Glomerular visceral epithelial cell (primary cell): Measurements from ENCODE around the gene XYLT1.

Experiments
- DNase-seq: peaks from one replicate; pipeline ENCODE4 v3.0.0-alpha.2; 2016; ENCODE audit errors: extremely low spot score

Gene XYLT1

DNA sequence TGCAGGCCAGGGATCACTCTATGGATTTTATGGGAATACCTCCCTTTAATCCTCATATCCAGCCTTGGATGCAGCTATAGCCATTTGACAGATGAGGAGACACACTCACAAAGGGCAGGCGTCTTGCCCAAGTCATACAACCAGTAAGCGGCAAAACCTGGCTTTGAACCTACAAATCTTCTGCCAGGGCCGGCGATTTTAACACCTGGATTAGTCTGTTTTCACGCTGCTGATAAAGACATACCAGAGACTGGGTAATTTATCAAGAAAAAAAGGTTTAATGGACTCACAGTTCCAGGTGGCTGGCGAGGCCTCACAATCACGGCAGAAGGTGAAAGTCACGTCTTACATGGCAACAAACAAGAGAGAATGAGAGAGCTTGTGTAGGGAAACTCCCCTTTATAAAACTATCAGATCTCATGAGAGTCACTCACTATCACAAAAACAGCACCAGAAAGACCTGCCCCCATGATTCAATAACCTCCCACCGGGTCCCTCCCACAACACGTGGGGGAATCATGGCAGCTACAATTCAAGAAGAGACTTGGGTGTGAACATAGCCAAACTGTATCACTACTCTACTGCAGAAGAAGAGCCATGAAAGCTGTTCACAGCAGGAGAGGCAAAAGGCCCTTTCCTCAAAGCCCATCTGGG, 67.5 kb downstream of the XYLT1 start:
- no peak for DNase-seq

DNA sequence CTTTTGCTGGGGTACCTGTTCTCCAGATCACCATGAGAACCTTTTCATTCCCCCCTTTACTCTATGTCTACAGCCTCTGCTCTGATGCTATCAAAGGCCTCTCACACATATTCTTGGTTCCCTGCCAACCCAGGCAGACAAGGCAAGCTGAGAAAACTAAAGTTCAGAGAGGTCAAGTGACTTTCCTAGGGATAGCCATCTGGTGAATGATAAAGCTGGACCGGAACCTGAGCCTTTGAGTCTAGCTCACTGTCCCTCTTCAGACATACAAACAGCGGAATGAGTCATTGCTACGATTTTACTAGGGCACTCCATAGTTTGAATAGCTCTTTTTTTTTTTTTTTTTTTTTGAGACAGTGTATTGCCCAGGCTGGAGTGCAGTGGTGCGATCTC, 73.3 kb downstream of the XYLT1 start:
- no peak for DNase-seq

DNA sequence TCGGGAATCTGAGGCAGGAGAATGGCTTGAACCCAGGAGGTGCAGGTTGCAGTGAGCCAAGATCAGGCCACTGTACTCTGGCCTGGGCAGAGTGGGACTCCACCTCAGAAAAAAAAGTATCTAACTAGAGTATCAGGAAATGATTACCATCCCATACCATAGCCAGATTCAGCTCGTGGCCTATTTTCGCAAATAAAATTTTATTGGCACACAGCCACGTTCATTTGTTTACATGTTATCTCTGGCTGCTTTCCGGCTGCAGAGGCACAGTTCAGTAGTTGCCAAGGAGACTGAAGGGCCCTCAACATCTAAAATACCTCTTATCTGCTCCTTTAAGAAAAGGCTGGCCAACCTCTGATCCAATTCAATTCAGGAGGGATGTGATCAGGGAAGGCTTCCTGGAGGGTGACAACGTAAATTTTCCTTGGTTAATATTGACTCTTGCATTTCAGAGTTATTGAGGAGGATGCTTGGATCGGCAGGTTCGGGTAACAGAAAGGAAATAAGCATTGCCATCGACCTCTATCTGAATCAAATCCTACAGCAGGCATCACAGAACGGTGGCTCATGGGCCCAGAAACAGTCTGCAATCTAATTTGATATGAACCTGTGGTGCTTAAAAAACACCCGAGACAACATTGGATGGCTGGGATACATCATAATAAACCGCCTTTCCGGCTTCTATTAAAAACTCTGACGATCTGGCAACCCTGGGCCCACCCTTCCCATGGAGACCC, 73.8 kb downstream of the XYLT1 start:
- DNase-seq: no peak

DNA sequence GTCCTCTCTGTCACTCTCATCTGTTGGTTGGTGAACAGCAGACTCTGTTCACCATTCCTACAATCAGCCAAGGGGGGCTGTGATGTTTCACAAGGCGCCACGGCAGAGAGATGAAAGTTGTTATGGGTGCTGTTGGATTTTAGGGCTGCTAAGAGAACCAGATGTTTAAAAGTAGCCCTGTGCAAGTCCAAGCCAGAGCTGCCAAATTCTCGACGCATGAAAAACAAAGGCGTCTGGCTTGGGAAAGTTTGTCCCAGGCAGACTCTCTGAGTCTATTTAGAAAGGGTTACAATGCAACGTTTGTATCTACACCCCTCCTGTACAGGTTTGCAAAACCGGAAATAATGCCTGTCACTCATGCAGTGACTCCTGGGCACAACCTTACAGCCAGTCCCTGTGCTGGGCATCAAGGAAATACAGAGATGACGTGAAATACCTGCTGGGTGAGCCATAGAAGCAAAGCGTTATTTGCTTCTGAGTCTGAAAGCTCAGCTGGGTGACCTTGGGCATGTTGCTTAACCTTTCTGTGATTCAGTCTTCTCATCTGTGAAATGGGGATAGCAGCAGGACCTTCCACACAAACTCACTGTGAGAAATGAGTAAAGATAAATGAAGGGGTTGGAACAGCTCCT, 74.8 kb downstream of the XYLT1 start:
- no peak for DNase-seq

DNA sequence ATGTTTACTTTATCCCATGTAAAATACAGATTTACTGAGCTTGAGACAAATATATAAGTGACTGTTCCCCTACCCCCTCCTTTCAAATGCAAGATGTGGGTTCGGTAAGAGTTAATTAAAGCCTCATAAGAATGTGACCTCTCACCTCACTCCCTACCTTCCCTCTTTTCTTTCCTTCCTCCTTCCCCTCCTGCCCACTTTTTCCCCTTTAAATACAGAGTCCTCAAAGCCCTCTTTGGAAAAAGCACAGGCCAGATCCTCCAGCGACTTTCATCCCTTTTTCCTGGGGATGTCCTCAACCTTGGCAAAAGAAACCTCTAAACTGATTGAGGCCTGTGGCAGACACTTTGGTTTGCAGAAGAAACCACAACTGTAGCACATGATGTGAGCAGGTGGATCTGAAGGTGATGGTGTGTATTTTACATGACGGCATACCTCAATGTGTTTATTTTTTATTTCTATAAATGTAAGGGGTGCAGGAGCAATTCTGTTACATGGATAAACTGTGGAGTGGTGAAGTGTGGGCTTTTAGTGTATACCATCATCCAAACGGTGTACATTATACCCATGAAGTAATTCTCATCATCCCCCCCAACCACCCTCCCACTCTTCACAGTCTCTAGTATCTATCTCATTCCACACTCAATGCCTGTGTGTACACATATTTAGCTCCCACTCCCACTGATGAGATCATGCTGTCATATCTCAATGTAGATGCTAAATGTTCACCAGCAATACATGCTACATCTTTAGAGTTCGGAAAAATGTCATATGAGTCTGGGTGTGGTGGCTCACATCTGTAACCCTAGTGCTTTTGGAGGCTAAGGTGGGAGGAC, 77.7 kb downstream of the XYLT1 start:
- DNase-seq: no peak

DNA sequence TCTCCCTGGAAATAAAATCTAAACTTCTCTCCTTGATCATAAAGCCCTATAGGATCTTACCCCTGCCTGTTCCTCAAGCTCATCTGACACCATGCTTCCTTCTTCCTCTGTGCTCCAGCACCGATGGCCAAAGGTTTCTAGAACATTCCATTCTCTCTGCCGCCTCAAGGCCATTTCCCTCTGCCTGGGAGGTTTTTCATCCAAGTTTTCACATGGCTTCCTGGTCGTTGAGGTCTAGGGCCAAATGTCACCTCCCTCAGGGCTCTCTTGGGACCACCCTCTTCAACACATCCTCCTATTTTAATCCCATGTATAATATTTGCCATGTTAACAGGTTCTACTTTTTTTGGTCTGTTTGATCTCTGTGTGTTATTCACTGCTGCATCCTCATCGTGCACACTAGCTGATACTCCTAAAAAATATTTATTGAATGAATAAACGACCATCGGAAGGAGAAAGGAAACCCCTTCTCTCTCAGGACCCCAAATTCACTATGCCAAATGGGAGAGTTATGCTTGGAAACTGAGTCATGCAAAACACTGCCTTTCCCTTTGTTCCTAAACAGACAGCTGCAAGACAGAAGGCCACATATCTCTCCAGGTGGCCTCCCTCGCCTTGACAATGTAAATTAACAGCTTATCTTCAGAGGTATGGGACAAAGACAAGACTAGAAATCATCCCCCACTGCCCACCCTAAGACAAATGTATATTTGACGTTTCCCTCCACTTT, 78.5 kb downstream of the XYLT1 start:
- DNase-seq: no peak

DNA sequence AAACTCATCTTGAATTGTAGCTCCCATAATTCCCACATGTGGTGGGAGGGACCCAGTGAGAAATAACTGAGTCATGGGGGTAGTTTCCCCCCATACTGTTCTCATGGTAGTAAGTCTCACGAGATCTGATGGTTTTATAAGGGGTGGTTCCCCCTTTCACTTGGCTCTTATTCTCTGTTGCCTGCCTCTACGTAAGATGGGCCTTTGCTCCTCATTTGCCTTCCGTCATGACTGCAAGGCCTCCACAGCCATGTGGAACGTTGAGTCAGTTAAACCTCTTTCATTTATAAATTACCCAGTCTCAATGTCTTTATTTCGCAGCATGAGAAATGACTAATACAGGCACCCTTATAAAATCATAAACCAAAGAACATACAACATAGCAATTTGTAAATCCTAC, 79.0 kb downstream of the XYLT1 start:
- no peak for DNase-seq

DNA sequence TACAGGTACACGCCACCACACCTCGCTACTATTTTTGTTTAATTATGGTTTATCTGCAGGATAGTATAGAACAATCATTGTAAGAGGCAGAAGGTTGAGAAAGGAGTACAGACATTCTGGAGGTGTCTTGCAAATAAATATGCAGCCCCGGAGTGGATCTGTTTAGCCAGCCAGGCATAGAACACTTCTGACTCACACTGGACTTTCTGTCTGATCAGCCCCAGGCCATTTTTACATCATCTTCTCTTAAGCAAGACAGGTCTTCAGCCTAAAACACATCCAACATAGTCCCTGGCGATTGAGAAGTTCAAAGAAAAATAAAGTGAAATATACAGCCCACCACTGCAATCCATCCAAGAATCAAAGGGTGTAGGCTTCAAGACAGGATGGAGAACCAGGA, 81.4 kb downstream of the XYLT1 start:
- DNase-seq: no peak

DNA sequence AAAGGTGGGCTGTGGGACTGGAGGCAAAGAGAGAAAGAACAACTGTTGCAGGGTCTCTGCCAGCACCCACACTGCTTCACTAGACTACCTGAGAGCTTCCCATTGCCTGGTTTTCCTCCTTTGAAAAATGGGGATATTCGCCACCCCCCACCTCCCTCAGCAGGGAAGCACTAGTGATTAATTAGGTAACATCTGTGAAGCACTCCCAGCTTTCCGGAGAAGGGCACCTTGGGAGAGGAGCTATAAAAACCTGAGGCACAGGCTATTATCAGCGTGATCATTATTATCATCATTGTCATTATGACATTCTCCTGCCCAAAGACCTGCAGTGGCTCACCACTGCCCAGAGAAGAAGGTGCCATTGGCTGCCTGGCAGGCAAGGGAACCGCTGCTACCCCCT, 83.5 kb downstream of the XYLT1 start:
- no peak for DNase-seq

DNA sequence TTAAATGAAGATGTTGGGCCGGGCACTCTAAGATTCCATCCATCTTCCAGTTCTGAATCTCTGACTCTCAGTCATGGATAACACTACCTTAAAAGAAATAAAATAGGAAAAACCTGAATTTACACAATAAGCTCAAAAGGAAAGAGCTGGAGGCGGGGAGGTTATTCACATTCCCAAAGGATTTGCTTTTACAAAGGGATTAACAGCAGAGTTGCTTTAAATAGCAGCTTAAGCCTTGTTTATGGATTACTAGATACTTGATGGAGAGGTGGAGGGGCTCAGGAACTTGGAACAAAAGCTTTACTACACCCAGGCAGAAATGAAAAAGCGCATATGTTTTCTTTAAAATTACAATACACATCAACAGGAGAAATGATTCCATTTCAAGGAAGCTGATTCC, 84.5 kb downstream of the XYLT1 start:
- no peak for DNase-seq

DNA sequence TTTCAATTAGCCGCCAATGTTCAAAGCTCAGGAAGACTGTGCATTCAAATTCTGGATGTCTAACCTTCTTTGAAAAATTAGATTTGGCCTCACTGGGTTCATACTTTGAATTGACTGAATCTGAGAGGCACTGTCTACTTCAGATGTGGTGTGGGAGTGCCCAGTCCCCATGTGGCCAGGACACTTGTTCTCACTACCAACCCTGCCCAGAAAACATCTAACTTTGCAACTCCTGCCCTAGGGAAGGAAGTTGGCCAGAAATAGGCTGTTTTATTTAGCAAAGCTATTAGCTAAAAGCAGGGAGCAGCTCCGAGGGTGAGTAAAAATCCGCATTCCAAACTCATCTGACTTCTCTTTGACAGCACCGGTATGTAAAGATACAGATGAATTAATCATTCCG, 86.3 kb downstream of the XYLT1 start:
- no peak for DNase-seq

DNA sequence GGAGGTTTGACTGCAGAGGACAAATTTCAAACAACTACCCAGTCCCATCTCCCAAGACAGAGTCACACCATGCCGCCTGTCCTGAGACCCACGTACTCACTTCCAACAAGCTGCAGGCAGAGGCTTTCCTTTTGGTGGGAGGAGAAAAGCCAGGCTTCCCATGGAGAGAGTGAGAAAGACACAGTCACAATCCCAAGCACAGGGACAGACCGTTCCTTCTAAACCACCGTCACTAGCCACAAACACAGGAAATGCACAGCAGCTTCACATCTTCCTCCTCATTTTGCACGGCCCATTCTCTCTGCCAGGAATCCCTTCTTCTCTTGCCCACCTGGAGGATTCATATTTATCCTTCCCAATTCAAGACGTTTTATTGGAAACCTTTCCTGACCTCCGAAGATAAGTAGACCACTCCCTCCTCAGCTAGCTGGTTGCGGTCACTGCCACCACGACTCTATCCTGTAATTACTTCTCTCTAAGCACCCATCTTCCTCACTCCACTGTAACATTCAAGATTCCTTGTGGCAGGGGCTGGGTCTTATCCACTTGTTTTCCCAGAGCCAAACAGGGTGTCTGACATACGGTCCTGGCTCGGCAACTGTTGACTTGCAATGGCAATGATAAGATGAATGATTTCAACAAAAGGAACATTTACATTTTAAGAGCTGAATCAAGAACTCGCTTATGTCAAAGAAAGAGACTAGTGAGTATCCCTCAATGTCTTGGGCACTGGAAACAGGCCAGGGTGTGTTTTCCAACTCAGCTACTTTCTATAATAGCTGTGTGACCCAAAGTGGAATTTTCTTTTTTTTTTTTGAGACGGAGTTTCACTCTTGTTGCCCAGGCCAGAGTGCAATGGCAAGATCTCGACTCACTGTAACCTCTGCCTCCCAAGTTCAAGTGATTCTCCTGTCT, 87.6 kb downstream of the XYLT1 start:
- no peak for DNase-seq

DNA sequence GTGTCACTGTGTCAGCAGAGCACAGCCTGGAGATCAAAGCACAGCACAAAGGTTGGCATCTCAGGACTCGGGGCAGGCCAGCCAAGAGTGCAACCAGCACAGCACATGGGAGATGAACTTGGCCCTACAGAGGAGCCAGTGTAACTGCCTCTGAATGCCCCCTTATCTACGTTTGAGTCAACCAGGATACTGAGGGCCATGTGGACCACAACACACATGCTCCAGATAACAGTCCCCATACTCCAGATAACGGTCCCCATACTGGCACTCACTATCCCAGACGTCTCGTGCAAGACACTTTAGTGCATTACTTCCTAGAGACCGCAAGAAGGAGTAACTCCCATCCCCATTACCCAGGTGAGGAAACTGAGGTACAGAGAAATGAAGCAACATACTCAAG, 88.2 kb downstream of the XYLT1 start:
- DNase-seq: no peak

DNA sequence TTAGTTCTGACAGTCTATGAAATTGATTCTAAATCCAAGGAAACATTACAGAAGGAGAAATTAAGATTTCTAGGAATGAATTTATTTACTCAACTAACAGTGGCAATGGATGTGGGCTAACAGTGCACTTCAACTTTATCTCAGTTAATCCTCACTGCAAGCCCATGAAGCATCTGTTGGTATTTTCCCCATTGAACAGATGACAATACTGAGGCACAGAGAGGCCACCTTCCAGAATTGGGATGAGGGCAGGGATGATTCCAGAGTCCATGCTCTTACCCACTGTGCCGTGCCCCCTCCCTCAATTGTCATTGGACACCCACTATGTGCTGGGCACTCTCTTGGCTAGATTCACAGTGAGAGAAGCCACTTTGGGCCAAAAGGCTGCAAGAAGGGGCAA, 89.0 kb downstream of the XYLT1 start:
- DNase-seq: no peak

DNA sequence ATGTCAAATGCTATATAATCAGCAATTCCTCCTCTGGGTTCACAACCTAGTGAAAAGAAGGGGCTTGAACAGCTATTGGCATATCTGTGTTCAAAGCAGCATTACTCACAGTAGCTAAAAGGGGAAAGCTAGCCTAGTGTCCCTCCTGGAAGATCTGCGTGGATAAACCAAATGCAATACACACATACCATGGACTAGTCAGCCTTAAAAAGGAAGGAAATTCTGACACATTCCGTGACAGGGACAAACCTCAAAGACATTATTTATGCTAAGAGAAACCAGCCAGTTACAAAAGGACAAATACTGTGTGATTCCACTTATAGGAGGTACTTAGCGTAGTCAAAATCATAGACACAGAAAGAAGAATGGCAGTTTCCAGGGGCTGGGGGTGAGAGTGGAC, 90.1 kb downstream of the XYLT1 start:
- DNase-seq: no peak

DNA sequence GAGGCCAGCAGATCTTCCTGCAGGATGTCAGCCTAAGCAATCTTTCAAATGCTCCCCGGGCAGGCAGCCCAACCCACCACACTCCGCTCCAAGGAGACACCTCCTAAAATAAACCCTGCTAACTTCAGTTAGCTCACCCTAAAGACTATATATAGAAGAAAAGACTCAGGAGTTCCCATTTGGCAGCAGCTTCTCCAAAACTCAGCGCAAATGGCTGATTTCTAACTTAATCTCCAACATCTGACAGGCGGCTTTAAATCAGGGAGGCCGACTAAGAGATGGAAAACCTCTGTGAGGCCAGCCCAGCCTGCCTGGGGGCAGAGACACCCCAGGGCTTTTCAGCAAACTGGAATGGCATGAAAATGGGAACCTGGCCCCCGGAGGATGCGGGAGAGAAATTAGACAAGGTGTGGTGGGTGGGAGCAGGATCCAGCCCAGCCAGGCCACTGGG, 91.6 kb downstream of the XYLT1 start:
- DNase-seq: no peak

DNA sequence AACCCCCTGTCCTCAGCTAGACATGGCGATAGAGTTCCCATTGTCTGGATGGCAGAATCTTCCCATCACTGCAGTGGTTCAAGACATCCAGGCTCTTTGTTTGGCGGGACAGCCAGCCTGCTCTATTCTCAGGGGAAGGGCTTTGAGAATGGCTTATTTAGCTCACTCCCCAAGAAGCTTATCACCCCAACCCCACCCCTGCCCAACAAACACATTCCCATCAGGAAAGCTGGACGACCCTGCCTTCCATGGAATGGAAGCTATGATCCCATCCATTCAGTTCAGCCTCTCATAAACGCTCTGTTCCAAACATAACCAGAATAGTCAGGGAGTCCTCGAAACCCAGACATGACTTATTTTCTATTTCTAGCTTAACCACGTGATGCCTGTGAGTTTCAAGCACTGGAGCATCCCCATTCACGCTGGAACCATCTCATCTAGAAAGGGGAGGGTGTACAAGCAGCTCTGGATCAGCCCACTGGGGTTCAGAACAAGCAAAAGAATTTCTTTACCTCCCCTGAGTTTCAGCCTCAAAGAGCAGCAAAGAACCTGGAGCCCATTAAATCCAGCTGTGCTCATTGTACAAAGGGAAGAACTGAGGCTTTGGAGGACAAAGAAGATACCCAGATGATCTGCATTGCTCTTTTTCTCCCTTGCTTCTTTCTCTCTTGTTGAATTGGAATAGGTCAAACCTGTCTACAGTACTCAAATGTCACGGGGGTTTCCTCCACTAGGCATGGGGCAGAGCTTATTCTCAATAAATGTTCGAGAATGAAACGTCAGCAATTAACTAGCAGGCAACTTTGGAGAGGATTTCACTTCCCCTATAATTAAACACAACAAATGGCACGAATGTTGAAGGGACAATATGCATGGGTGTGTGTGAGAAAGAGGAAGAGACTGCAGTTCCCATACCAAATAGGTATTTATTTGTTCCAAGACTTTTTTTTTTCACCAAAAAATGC, 93.1 kb downstream of the XYLT1 start:
- DNase-seq: no peak

DNA sequence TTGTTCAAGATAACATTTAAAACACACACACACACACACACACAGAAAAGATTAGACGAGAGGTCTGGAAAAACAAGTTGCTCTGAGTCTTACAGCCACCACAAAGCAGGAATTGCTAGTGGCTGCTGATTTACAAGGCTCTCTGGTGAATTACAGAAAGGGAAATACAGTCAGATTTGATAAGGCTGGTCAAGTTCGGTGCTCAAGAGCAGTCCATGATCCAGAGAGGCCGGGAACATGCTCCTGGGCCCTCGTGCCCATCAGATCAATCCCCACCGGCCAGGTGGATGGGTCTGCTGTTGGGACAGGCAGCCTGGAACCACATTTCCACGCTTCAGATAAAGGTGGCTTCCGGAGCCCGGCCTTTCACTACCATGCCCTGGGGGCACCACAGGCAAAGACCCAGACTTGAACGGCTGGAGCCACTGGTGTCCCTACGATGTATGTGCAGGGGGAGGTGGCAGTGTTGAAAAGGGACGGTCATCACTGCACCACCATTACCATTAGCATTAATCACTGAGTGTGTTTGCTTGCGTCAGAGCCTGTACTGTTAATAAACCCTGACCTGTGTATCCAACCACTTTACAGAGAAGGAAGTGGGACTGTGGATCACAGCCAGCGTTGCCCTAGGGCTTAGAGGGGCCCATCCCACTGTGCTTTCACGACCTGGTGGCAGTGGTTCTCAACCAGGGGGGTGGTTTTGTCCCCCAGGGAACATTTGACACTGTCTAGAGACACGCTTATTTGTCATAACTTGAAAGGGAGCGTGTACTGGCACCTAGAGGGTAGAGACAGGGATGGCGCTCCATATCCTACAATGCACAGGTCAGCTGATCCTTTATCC, 95.1 kb downstream of the XYLT1 start:
- no peak for DNase-seq
